Kidney glomerular epithelial cell (primary cell): ENCODE data around the gene UBALD2.
"Not testable (repeated sequence)": the region's sequence is repeated elsewhere in the genome, so short reads cannot be mapped to it uniquely, and the experiment has no call there.

Experiments
- DNase-seq: peaks from one replicate; lab custom pipeline; 2025; lab: John Stamatoyannopoulos, UW

UBALD2 gene

GRCh38 chr17:76246080-76247066 lies 18.8 kb upstream of the UBALD2 start:
- DNase-seq, result no peak

GRCh38 chr17:76247304-76247703 lies 17.8 kb upstream of the UBALD2 start:
- DNase-seq, result no peak

GRCh38 chr17:76248013-76248782 lies 16.9 kb upstream of the UBALD2 start:
- DNase-seq, result no peak

GRCh38 chr17:76250141-76250540 lies 15.0 kb upstream of the UBALD2 start:
- DNase-seq, result no peak

- no peak for DNase-seq
Observed at GRCh38 chr17:76251478-76252039, 13.6 kb upstream of the UBALD2 start.

- DNase-seq, result peak; percentile 71
Observed at GRCh38 chr17:76252040-76252954, 12.9 kb upstream of the UBALD2 start.

- not testable (repeated sequence) for DNase-seq
Observed at GRCh38 chr17:76252967-76253766, 12.0 kb upstream of the UBALD2 start.

GRCh38 chr17:76253841-76254240 lies 11.3 kb upstream of the UBALD2 start:
- DNase-seq, result no peak

- DNase-seq, result no peak
Observed at GRCh38 chr17:76254275-76254674, 10.9 kb upstream of the UBALD2 start.

GRCh38 chr17:76255801-76256429 lies 9.2 kb upstream of the UBALD2 start:
- DNase-seq, result no peak

GRCh38 chr17:76256430-76257050 lies 8.6 kb upstream of the UBALD2 start:
- not testable (repeated sequence) for DNase-seq

GRCh38 chr17:76260220-76260619 lies 4.9 kb upstream of the UBALD2 start:
- DNase-seq, result no peak

GRCh38 chr17:76260669-76261068 lies 4.5 kb upstream of the UBALD2 start:
- no peak for DNase-seq

GRCh38 chr17:76261421-76262215 lies 3.5 kb upstream of the UBALD2 start:
- DNase-seq, result no peak

GRCh38 chr17:76262732-76263344 lies 2.3 kb upstream of the UBALD2 start:
- no peak for DNase-seq

GRCh38 chr17:76263896-76264295 lies 1.3 kb upstream of the UBALD2 start:
- DNase-seq, result no peak

- DNase-seq, result no peak
Observed at GRCh38 chr17:76264425-76264754, 758 bp upstream of the UBALD2 start.

GRCh38 chr17:76265624-76266243 lies 586 bp downstream of the UBALD2 start:
- DNase-seq, result no peak
